OCI-LY1 (cell line): Measurements from ENCODE around the gene GCC2.
"Not testable (repeated sequence)": the region's sequence is repeated elsewhere in the genome, so short reads cannot be mapped to it uniquely, and the experiment has no call there.

Experiments
- H2AFZ ChIP-seq: fragments of 200-600 bp; sonication (generic), shearing (Covaris generic); 2 replicates; pipeline ENCODE4 v1.6.0; 2014; ENCODE audit warnings: antibody characterized with exemption, mild to moderate bottlenecking, low read length
- H3F3A ChIP-seq: fragments of 200-600 bp; sonication (generic), shearing (Covaris generic); 2 replicates; pipeline ENCODE4 v1.6.0; 2014; ENCODE audit warnings: mild to moderate bottlenecking, antibody characterized with exemption, low read length, moderate library complexity; ENCODE audit not compliant: insufficient read depth
- H3K27ac ChIP-seq: fragments of 200-600 bp; sonication (generic); 2 replicates; pipeline ENCODE4 v1.5.1; 2014; ENCODE audit warnings: low read length, mixed run types, mild to moderate bottlenecking, low read depth; ENCODE audit not compliant: poor library complexity, severe bottlenecking
- H3K27me3 ChIP-seq: fragments of 200-600 bp; sonication (generic); 2 replicates; pipeline ENCODE4 v1.6.0; 2014; ENCODE audit warnings: antibody characterized with exemption, mild to moderate bottlenecking, low read length, moderate library complexity; ENCODE audit not compliant: insufficient read depth
- H3K36me3 ChIP-seq: fragments of 200-600 bp; sonication (generic); 2 replicates; pipeline ENCODE4 v1.6.1; 2014; ENCODE audit warnings: mild to moderate bottlenecking, antibody characterized with exemption, low read length, moderate library complexity, mixed read lengths; ENCODE audit not compliant: insufficient read depth
- H3K4me1 ChIP-seq: fragments of 200-600 bp; sonication (generic); 2 replicates; pipeline ENCODE4 v1.5.1; 2014; ENCODE audit warnings: mild to moderate bottlenecking, low read length, moderate library complexity; ENCODE audit not compliant: insufficient read depth, severe bottlenecking
- H3K4me2 ChIP-seq: fragments of 200-600 bp; sonication (generic), shearing (Covaris generic); 2 replicates; pipeline ENCODE4 v1.6.1; 2014; ENCODE audit warnings: low read length
- H3K4me3 ChIP-seq: fragments of 200-600 bp; sonication (generic); 2 replicates; pipeline ENCODE4 v1.5.1; 2014; ENCODE audit warnings: low read length, low read depth, mild to moderate bottlenecking, mixed read lengths; ENCODE audit not compliant: poor library complexity, severe bottlenecking
- H3K79me2 ChIP-seq: fragments of 200-600 bp; shearing (Covaris generic); 2 replicates; pipeline ENCODE4 v1.6.1; 2016; ENCODE audit warnings: mixed run types, low read length, mixed read lengths; ENCODE audit not compliant: insufficient read depth
- H3K9ac ChIP-seq: fragments of 200-600 bp; sonication (generic), shearing (Covaris generic); 2 replicates; pipeline ENCODE4 v1.6.1; 2014; ENCODE audit warnings: mild to moderate bottlenecking, low read length, mixed read lengths
- H3K9me2 ChIP-seq: fragments of 200-600 bp; sonication (generic), shearing (Covaris generic); 2 replicates; pipeline ENCODE4 v1.6.1; 2014; ENCODE audit warnings: low read depth, mild to moderate bottlenecking, low read length, mixed read lengths
- H3K9me3 ChIP-seq: fragments of 200-600 bp; shearing (Covaris generic); 2 replicates; pipeline ENCODE4 v1.6.1; 2014; ENCODE audit warnings: low read length, mixed read lengths
- H4K20me1 ChIP-seq: fragments of 200-600 bp; sonication (generic), shearing (Covaris generic); 2 replicates; pipeline ENCODE4 v1.6.0; 2016; ENCODE audit warnings: mild to moderate bottlenecking, low read length; ENCODE audit not compliant: insufficient read depth
- EZH2 ChIP-seq: fragments of 200-600 bp; sonication (generic), shearing (Covaris generic); IDR thresholded peaks from 2 replicates; pipeline ENCODE4 v1.8.0; 2017; ENCODE audit warnings: borderline replicate concordance, mixed run types, mild to moderate bottlenecking, antibody characterized with exemption, low read length, moderate library complexity, mixed read lengths
- TF ChIP-seq, protein P1 (sequence below): fragments of 200-600 bp; sonication (generic), shearing (Covaris generic); IDR thresholded peaks from 2 replicates; pipeline ENCODE4 v1.5.1; 2017; ENCODE audit warnings: mild to moderate bottlenecking, antibody characterized with exemption, low read length, moderate library complexity, mixed read lengths

GCC2 gene

DNA sequence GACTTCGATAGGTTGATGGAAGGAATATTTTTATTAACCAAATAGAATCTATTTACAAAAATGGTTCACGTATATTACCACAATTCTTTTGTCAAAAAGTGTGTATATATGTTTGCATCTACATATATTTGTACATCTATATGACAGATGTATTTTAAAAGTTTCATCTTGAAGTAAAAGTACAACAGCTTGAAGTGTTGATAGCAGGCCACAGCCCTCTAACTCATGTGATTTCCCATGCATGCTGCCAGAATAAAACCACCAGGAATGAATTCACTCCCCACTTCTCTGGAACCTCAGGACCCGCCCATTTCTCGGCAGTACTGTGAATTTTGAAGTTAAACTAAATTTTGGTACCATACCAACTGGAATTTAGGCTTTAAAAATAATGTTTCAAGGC, 58.6 kb downstream of the GCC2 start:
- not testable (repeated sequence) for H4K20me1 ChIP-seq, H3K9me3 ChIP-seq, H3K27ac ChIP-seq, H3K79me2 ChIP-seq, H3K4me2 ChIP-seq, H3K4me1 ChIP-seq, H3K9ac ChIP-seq, H3K27me3 ChIP-seq, H3K4me3 ChIP-seq, H3F3A ChIP-seq, H3K9me2 ChIP-seq, H2AFZ ChIP-seq
- H3K36me3 ChIP-seq = peaks cover 14% of the 10 kb centered on the region

DNA sequence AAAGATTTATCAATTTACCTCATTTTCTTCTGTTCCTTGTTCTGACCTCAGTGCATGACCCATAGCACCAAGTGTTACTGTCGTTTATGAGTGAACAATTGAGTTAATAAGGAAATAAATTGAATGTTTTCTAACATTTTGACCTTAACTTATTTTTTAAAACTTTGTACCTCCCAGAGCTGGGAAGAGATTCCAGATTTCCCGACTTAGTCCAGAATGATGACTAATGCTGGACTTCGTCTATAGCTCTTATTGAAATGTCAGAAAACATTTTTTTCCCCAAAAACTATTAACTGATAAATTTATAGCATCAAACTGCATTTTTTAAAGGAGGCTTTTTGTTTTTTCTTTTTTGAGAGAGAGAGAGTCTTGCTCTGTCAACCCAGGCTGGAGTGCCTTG, 63.4 kb downstream of the GCC2 start:
- not testable (repeated sequence) for H2AFZ ChIP-seq, H3K79me2 ChIP-seq, H3K9me2 ChIP-seq, H3K4me2 ChIP-seq, H3K9me3 ChIP-seq, H3K4me3 ChIP-seq, H4K20me1 ChIP-seq, H3K9ac ChIP-seq, H3K27me3 ChIP-seq, H3K27ac ChIP-seq, H3F3A ChIP-seq, H3K4me1 ChIP-seq, H3K36me3 ChIP-seq

DNA sequence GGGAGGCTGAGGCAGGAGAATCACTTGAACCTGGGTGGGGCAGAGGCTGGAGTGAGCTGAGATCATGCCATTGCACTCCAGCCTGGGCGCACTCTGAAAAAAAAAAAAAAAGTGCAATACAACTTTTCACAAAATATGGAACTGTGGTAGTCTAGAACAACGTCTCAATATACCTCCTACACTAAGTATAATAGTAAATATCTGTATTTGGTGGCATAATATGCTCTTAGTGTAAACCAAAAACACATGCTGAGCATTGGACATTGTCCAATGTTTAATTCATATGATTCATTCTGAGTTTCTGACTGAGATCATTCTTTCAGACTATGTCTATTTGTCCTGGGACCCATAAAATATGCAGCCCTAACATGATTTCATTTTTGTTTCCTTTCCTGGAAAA, 65.5 kb downstream of the GCC2 start:
- not testable (repeated sequence) for H3K9me3 ChIP-seq

DNA sequence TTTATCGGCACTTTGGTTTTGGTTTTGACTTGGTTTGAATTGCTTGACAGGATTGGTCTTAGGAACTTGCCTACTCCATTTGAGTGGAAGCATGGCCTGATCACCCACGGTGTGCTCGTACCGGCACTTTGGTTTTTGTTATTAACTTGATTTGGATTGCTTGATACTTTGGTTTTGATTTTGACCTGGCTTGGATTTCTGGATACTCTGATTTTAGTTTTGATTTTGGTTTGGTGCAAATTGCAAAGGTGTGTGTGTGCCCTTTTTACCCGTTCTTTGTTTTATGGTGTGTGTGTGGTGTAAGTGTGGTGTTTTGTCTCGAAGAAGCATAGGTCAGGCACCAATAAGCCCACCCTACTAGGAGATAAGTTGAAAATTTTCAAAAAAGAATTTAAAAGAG, 75.7 kb downstream of the GCC2 start:
- H3K27ac ChIP-seq, H3K4me2 ChIP-seq, H3K9ac ChIP-seq, H3K4me3 ChIP-seq, H3K36me3 ChIP-seq, H3F3A ChIP-seq, H3K79me2 ChIP-seq, H2AFZ ChIP-seq, H3K4me1 ChIP-seq, H4K20me1 ChIP-seq, H3K27me3 ChIP-seq, H3K9me3 ChIP-seq, H3K9me2 ChIP-seq: not testable (repeated sequence)

More for the DNA sequence above, 65.5 kb downstream of the GCC2 start:
- not testable (repeated sequence) for H3K4me3 ChIP-seq, H3K79me2 ChIP-seq, H3K9me2 ChIP-seq, H2AFZ ChIP-seq, H3K4me1 ChIP-seq, H3K36me3 ChIP-seq, H3F3A ChIP-seq, H3K27me3 ChIP-seq, H4K20me1 ChIP-seq, H3K27ac ChIP-seq, H3K4me2 ChIP-seq, H3K9ac ChIP-seq

DNA sequence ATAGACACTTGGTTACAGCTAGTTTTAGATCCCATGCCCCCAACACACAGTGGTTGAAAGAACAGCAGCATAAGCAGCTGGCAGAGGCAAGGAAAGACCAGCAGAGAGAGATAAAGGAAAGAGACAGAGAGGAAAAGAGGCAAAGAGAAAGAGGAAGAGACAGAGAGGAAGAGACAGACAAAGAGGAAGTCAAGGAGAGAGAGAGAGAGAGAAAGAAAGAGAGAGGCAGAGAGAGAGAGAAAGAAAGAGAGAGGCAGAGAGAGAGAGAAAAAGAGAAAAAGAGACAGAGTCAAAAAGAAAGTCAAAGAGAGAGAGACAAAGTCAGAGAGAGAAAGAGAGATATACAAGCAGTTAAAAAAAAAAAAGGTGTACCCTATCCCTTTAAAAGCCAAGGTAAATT, 76.3 kb downstream of the GCC2 start:
- H2AFZ ChIP-seq, H3K9me3 ChIP-seq, H3K79me2 ChIP-seq, H3K4me1 ChIP-seq, H3K27ac ChIP-seq, H3F3A ChIP-seq, H3K9ac ChIP-seq, H4K20me1 ChIP-seq, H3K27me3 ChIP-seq, H3K9me2 ChIP-seq, H3K4me2 ChIP-seq, H3K4me3 ChIP-seq, H3K36me3 ChIP-seq: not testable (repeated sequence)

DNA sequence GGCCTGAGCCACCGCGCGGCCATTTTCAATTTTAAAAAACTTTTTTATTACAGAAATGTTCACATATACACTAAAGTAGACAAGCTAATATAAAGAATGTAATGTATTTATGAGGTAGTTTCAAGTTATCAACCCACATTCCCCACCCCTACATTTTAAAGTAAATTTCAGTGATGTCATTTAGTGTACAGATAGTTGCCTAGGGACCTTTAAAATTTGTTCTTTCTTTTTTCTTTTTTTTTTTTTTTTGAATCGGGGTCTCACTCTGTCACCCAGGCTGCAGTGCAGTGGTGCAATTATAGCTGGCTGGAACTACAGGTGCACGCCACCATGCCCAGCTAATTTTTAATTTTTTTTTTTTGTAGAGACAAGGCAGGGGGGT, 82.7 kb downstream of the GCC2 start:
- Histone ChIP-seq H3K4me2 (no peak overlapping the region), H3K27me3 (no peaks in the 10 kb centered on the region), H3K4me1 (peaks cover 23% of the 10 kb centered on the region), H4K20me1 (no peaks in the 10 kb centered on the region), H3K9ac (no peak overlapping the region), H3K79me2 (peaks cover 7% of the 10 kb centered on the region; the same call in 1 of the 2 replicates), H3F3A (no peaks in the 10 kb centered on the region), H3K36me3 (no peaks in the 10 kb centered on the region), H3K9me3 (no peaks in the 10 kb centered on the region), H3K9me2 (no peaks in the 10 kb centered on the region), H3K4me3 (no peak overlapping the region), H3K27ac (no peak overlapping the region), H2AFZ (no peak overlapping the region)
- TF ChIP-seq, protein P1, sequence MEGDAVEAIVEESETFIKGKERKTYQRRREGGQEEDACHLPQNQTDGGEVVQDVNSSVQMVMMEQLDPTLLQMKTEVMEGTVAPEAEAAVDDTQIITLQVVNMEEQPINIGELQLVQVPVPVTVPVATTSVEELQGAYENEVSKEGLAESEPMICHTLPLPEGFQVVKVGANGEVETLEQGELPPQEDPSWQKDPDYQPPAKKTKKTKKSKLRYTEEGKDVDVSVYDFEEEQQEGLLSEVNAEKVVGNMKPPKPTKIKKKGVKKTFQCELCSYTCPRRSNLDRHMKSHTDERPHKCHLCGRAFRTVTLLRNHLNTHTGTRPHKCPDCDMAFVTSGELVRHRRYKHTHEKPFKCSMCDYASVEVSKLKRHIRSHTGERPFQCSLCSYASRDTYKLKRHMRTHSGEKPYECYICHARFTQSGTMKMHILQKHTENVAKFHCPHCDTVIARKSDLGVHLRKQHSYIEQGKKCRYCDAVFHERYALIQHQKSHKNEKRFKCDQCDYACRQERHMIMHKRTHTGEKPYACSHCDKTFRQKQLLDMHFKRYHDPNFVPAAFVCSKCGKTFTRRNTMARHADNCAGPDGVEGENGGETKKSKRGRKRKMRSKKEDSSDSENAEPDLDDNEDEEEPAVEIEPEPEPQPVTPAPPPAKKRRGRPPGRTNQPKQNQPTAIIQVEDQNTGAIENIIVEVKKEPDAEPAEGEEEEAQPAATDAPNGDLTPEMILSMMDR = no peak
- TF ChIP-seq EZH2 = no peak
